HEK293 (cell line): ENCODE measurements around the gene SBF2.

ENCODE experiments used
- KLF16 ChIP-seq: fragments of 450-650 bp; formaldehyde crosslinking; IDR thresholded peaks from 2 replicates; pipeline ENCODE4 v1.5.1; 2017; ENCODE audit warnings: missing biosample characterization, missing genetic modification characterization
- PATZ1 ChIP-seq: fragments of 450-650 bp; formaldehyde crosslinking; IDR thresholded peaks from 2 replicates; pipeline ENCODE4 v1.5.1; 2016; ENCODE audit warnings: missing biosample characterization, missing genetic modification characterization
- SETDB1 ChIP-seq: IDR thresholded peaks from one replicate; pipeline ENCODE4 v1.6.1; 2017; ENCODE audit warnings: mild to moderate bottlenecking, low read length, moderate library complexity, mixed read lengths; ENCODE audit not compliant: insufficient read length
- ZNF239 ChIP-seq: fragments of 450-650 bp; formaldehyde crosslinking; IDR thresholded peaks from 2 replicates; pipeline ENCODE4 v1.5.1; 2016; ENCODE audit warnings: missing biosample characterization, missing genetic modification characterization
- ZNF266 ChIP-seq: fragments of 450-650 bp; formaldehyde crosslinking; IDR thresholded peaks from 2 replicates; pipeline ENCODE4 v1.5.1; 2016; ENCODE audit warnings: missing biosample characterization, missing genetic modification characterization, low read depth
- ZNF549 ChIP-seq: fragments of 450-650 bp; IDR thresholded peaks from 2 replicates; pipeline ENCODE4 v1.5.1; 2018; ENCODE audit warnings: missing biosample characterization, missing genetic modification characterization, mild to moderate bottlenecking, inconsistent platforms, moderate library complexity
- ZNF610 ChIP-seq: fragments of 450-650 bp; formaldehyde crosslinking; IDR thresholded peaks from 2 replicates; pipeline ENCODE4 v1.5.1; 2016; ENCODE audit warnings: missing biosample characterization, missing genetic modification characterization, borderline replicate concordance
- TF ChIP-seq, protein P1 (sequence below): fragments of 450-650 bp; formaldehyde crosslinking; IDR thresholded peaks from 2 replicates; pipeline ENCODE4 v1.5.1; 2016; ENCODE audit warnings: missing biosample characterization, missing genetic modification characterization
- TF ChIP-seq, protein P2 (sequence below): fragments of 450-650 bp; formaldehyde crosslinking; IDR thresholded peaks from 2 replicates; pipeline ENCODE4 v1.5.1; 2016; ENCODE audit warnings: missing biosample characterization, missing genetic modification characterization

DNA sequence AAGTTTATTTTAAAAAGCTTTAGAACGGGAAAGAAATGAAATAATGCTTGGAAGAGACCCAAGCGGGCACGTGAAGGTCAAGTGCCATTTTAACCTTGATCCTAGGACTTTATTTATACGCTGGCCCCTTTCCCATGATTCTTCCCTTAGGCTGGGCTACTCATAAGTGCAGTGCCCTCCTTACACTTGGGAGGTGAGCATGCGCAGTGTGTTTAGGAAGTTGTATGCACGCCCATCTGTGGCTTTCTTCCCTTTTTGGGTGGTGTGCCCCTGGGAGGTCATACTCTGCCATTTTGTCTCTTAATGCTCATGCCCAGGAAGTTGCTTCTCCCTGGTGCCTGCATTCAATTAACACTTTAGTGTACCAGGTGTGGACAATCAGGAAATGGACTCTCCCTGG is 390.4 kb downstream of the SBF2 start:
- TF ChIP-seq ZNF266 (tag by site-specific recombination) (no peak), ZNF549 (tag by site-specific recombination) (no peak), KLF16 (tag by site-specific recombination) (no peak), PATZ1 (tag by site-specific recombination) (no peak), ZNF239 (no peak), ZNF610 (no peak), SETDB1 (no peak)
- TF ChIP-seq, protein P1, sequence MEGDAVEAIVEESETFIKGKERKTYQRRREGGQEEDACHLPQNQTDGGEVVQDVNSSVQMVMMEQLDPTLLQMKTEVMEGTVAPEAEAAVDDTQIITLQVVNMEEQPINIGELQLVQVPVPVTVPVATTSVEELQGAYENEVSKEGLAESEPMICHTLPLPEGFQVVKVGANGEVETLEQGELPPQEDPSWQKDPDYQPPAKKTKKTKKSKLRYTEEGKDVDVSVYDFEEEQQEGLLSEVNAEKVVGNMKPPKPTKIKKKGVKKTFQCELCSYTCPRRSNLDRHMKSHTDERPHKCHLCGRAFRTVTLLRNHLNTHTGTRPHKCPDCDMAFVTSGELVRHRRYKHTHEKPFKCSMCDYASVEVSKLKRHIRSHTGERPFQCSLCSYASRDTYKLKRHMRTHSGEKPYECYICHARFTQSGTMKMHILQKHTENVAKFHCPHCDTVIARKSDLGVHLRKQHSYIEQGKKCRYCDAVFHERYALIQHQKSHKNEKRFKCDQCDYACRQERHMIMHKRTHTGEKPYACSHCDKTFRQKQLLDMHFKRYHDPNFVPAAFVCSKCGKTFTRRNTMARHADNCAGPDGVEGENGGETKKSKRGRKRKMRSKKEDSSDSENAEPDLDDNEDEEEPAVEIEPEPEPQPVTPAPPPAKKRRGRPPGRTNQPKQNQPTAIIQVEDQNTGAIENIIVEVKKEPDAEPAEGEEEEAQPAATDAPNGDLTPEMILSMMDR = no peak
- TF ChIP-seq, protein P2, sequence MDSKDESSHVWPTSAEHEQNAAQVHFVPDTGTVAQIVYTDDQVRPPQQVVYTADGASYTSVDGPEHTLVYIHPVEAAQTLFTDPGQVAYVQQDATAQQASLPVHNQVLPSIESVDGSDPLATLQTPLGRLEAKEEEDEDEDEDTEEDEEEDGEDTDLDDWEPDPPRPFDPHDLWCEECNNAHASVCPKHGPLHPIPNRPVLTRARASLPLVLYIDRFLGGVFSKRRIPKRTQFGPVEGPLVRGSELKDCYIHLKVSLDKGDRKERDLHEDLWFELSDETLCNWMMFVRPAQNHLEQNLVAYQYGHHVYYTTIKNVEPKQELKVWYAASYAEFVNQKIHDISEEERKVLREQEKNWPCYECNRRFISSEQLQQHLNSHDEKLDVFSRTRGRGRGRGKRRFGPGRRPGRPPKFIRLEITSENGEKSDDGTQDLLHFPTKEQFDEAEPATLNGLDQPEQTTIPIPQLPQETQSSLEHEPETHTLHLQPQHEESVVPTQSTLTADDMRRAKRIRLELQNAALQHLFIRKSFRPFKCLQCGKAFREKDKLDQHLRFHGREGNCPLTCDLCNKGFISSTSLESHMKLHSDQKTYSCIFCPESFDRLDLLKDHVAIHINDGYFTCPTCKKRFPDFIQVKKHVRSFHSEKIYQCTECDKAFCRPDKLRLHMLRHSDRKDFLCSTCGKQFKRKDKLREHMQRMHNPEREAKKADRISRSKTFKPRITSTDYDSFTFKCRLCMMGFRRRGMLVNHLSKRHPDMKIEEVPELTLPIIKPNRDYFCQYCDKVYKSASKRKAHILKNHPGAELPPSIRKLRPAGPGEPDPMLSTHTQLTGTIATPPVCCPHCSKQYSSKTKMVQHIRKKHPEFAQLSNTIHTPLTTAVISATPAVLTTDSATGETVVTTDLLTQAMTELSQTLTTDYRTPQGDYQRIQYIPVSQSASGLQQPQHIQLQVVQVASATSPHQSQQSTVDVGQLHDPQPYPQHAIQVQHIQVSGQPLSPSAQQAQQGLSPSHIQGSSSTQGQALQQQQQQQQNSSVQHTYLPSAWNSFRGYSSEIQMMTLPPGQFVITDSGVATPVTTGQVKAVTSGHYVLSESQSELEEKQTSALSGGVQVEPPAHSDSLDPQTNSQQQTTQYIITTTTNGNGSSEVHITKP (tag by site-specific recombination) = no peak
